Measurements from ENCODE around the gene HSDL1. TPM values are rescaled to one million over a fixed set of nuclear protein-coding genes. Genes with fewer than 3 reads are reported as not detected.

Gene HSDL1
- polyA plus RNA-seq, 2 donors: 6.3 to 9.7 TPM

DNA sequence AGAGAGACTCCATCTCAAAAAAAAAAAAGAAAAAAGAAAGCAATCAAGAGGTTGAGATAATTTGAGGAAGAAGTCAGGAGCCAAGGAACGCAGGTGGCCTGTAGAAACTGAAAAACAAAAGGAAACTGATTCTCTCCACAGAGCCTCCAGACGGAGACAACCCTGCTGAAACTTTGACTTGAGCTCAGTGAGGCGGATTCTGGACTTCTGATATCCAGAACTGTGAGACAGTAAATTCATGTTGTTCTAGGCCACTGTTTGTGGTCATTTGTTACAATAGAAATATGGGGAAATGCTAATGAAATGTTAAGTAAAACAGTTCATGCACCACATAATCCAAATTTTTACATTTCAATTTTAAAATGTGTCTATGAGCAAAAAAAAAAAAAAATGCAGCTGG lies 33.5 kb downstream of the HSDL1 start:
- 67 to 75% methylated on average over 3 of the region's 3 CpGs for whole genome bisulfite sequencing, 2 donors
- no peaks in the 10 kb centered on the region for H3K9me3 ChIP-seq (ENCODE audit: control insufficient read depth in 2 of 2, insufficient read depth in 1 of 2, low read depth in 1 of 2, low read length in 1 of 2)
- H3K36me3 ChIP-seq (ENCODE audit: control insufficient read depth in 2 of 2, insufficient read depth in 2 of 2, low read length in 1 of 2): peaks cover 0 to 2% of the 10 kb centered on the region in 2 donors
- no peaks in the 10 kb centered on the region for H3K4me1 ChIP-seq (ENCODE audit: control insufficient read depth in 2 of 2, insufficient read depth in 2 of 2, low read length in 1 of 2)
- H3K4me3 ChIP-seq (ENCODE audit: low read depth in 1 of 2, low read length in 2 of 2): no peak overlapping the region
- no peak overlapping the region for H3K27ac ChIP-seq (ENCODE audit: low read depth in 2 of 2, low read length in 1 of 2)
- no peaks in the 10 kb centered on the region for H3K27me3 ChIP-seq (ENCODE audit: control insufficient read depth in 1 of 2, insufficient read depth in 2 of 2, low read length in 2 of 2)

DNA sequence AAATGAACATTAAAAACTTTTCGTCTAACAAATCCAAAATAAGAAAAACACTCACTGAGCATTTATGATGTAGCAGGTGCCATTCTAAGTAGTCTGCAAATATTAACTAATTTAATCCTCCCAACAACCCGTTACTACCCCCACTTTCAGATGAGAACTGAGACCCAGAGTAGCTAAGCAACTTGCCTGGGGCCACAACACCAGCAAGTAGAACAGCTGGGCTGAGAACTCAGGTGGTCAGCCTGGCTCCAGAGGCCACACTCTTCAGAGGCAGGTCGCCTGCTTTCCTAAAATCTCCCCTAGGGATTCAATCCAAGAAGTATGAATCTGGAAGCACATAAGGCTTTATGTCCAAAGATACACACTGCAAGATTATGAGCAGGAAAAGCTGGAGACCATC lies 34.5 kb downstream of the HSDL1 start:
- peaks cover 0 to 1% of the 10 kb centered on the region in 2 donors for H3K4me1 ChIP-seq (ENCODE audit: control insufficient read depth in 2 of 2, insufficient read depth in 2 of 2, low read length in 1 of 2)
- H3K27me3 ChIP-seq (ENCODE audit: control insufficient read depth in 1 of 2, insufficient read depth in 2 of 2, low read length in 2 of 2): no peaks in the 10 kb centered on the region
- 72 to 87% methylated on average over 3 of the region's 3 CpGs for WGBS, 2 donors
- no peak overlapping the region for H3K27ac ChIP-seq (ENCODE audit: low read depth in 2 of 2, low read length in 1 of 2)
- no peak overlapping the region for H3K4me3 ChIP-seq (ENCODE audit: low read depth in 1 of 2, low read length in 2 of 2)
- no peaks in the 10 kb centered on the region for H3K9me3 ChIP-seq (ENCODE audit: control insufficient read depth in 2 of 2, insufficient read depth in 1 of 2, low read depth in 1 of 2, low read length in 1 of 2)
- H3K36me3 ChIP-seq (ENCODE audit: control insufficient read depth in 2 of 2, insufficient read depth in 2 of 2, low read length in 1 of 2): peaks cover 0 to 2% of the 10 kb centered on the region in 2 donors

DNA sequence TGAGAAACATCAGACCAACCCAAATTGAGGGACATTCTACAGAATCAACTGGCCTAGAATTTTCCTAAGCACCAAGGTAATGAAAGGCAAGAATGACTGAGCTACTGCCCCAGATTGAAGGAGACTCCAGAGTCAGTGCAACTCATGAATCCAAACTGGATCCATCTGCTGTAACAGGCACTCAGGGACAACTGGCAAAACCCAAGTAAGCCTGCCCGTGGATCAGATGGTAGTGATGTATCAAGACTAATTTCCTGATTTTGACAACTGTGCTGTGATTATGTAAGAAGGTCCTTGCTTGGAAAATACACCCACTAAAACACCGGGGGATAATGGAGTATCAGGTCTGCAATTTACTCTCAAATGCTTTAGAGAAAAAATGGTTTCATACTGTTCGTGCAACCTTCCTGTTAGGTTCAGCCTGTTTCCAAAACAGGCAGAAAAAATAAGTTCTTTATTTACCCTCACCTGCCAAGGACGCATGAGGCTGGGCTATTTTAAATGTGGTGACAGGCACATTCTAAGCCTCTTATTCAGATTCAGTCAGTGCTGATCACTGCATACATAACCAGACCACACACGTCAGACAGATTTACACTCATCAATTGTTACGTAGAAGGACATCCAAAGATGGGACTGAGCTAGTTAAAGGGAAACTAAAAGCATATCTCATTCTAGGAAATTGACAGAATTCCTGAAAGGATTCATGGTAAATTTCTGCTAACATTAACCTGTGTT lies 35.2 kb downstream of the HSDL1 start:
- no peaks in the 10 kb centered on the region for H3K27me3 ChIP-seq (ENCODE audit: control insufficient read depth in 1 of 2, insufficient read depth in 2 of 2, low read length in 2 of 2)
- no peak overlapping the region for H3K4me3 ChIP-seq (ENCODE audit: low read depth in 1 of 2, low read length in 2 of 2)
- H3K9me3 ChIP-seq (ENCODE audit: control insufficient read depth in 2 of 2, insufficient read depth in 1 of 2, low read depth in 1 of 2, low read length in 1 of 2): no peaks in the 10 kb centered on the region
- H3K4me1 ChIP-seq (ENCODE audit: control insufficient read depth in 2 of 2, insufficient read depth in 2 of 2, low read length in 1 of 2): peaks cover 0 to 4% of the 10 kb centered on the region in 2 donors
- H3K36me3 ChIP-seq (ENCODE audit: control insufficient read depth in 2 of 2, insufficient read depth in 2 of 2, low read length in 1 of 2): peaks cover 0 to 2% of the 10 kb centered on the region in 2 donors
- WGBS, 2 donors: 59 to 66% methylated on average over 6 of the region's 6 CpGs
- no peak overlapping the region for H3K27ac ChIP-seq (ENCODE audit: low read depth in 2 of 2, low read length in 1 of 2)

DNA sequence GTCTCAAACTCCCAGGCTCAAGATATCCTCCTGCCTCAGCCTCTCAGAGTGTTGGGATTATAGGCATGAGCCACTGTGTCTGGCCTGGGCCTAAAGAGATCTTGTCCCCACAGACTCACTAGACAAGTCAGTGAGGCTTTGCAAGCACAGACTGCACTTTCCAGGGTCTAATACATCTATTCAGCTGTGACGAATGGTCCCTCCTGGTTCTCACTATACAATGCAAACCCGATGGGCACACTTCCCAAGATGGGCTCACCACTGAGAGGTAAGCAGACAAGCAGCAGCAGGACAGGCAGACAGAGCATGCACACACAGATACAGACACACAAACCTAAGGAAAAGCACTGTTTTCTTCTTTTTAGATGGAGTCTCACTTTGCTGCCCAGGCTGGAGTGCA lies 37.1 kb downstream of the HSDL1 start:
- Histone ChIP-seq H3K4me1 (ENCODE audit: control insufficient read depth in 2 of 2, insufficient read depth in 2 of 2, low read length in 1 of 2) (peaks cover 0 to 4% of the 10 kb centered on the region in 2 donors), H3K27me3 (ENCODE audit: control insufficient read depth in 1 of 2, insufficient read depth in 2 of 2, low read length in 2 of 2) (no peaks in the 10 kb centered on the region), H3K27ac (ENCODE audit: low read depth in 2 of 2, low read length in 1 of 2) (no peak overlapping the region), H3K36me3 (ENCODE audit: control insufficient read depth in 2 of 2, insufficient read depth in 2 of 2, low read length in 1 of 2) (peaks cover 0 to 2% of the 10 kb centered on the region in 2 donors), H3K9me3 (ENCODE audit: control insufficient read depth in 2 of 2, insufficient read depth in 1 of 2, low read depth in 1 of 2, low read length in 1 of 2) (no peaks in the 10 kb centered on the region), H3K4me3 (ENCODE audit: low read depth in 1 of 2, low read length in 2 of 2) (no peak overlapping the region)
- 61 to 65% methylated on average over 2 of the region's 2 CpGs for WGBS, 2 donors

DNA sequence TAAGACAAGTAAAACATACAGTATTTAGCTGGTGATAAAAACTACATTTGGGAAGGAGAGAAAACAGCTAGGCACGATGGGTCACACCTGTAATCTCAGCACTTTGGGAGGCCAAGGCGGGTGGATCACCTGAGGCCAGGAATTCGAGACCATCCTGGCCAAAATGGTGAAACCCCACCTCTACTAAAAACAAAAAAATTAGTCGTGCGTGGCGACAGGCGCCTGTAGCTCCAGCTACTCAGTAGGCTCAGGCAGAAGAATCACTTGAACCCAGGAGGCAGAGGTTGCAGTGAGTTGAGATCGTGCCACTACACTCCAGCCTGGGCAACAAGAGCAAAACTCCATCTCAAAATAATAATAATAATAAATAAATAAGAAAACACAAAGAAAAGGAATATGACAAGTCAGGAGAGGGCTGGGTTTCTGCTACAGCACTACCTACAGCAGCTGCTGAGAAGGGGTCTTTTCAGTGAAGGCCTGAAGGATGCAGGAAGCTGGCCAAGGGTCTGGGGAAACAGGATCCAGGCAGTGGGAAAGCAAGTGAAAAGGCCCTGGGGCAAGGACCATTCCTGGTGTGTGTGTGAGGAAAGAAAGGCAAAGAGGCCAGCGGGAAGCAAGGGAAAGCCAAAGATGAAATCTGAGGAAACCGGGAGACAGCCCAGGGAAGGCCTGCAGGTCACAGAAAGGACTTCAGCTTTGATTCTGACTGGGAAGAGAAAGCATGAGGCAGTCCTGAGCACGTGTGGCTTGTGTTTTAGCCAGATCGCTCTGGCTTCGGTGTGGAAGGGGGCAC lies 38.8 kb downstream of the HSDL1 start:
- H3K27me3 ChIP-seq (ENCODE audit: control insufficient read depth in 1 of 2, insufficient read depth in 2 of 2, low read length in 2 of 2): no peaks in the 10 kb centered on the region
- no peak overlapping the region for H3K4me3 ChIP-seq (ENCODE audit: low read depth in 1 of 2, low read length in 2 of 2)
- no peak overlapping the region for H3K27ac ChIP-seq (ENCODE audit: low read depth in 2 of 2, low read length in 1 of 2)
- peaks cover 0 to 2% of the 10 kb centered on the region in 2 donors for H3K36me3 ChIP-seq (ENCODE audit: control insufficient read depth in 2 of 2, insufficient read depth in 2 of 2, low read length in 1 of 2)
- no peaks in the 10 kb centered on the region for H3K9me3 ChIP-seq (ENCODE audit: control insufficient read depth in 2 of 2, insufficient read depth in 1 of 2, low read depth in 1 of 2, low read length in 1 of 2)
- WGBS, 2 donors: 83 to 89% methylated on average over 13 of the region's 13 CpGs
- peaks cover 0 to 4% of the 10 kb centered on the region in 2 donors for H3K4me1 ChIP-seq (ENCODE audit: control insufficient read depth in 2 of 2, insufficient read depth in 2 of 2, low read length in 1 of 2)

DNA sequence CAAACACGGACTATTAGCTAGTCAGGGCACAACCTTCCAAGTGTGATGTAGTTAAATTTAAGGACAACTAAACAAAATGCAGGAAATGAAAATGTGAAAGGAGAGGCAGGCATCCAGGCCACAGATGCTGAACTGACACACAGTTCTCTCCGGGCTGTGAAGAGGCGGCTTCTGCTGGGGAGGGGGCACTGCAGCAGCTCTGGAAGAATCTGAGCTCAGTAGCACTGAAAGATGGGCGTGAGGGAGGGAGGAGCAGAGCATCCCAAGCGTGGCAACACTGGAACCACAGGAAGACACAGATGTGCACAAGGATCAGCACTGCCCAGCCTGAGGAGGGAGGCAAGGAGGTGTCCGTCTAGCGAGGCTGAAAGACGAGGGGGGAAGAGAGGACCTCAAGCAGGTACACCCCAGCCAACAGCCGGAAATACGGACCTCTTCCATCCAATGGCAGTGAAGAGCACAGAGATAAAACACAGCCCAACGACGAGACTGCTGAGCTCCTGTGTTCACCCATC lies 39.6 kb downstream of the HSDL1 start:
- Histone ChIP-seq H3K4me3 (ENCODE audit: low read depth in 1 of 2, low read length in 2 of 2) (no peak overlapping the region), H3K36me3 (ENCODE audit: control insufficient read depth in 2 of 2, insufficient read depth in 2 of 2, low read length in 1 of 2) (peaks cover 0 to 2% of the 10 kb centered on the region in 2 donors), H3K27me3 (ENCODE audit: control insufficient read depth in 1 of 2, insufficient read depth in 2 of 2, low read length in 2 of 2) (no peaks in the 10 kb centered on the region), H3K4me1 (ENCODE audit: control insufficient read depth in 2 of 2, insufficient read depth in 2 of 2, low read length in 1 of 2) (peaks cover 0 to 4% of the 10 kb centered on the region in 2 donors), H3K9me3 (ENCODE audit: control insufficient read depth in 2 of 2, insufficient read depth in 1 of 2, low read depth in 1 of 2, low read length in 1 of 2) (no peaks in the 10 kb centered on the region), H3K27ac (ENCODE audit: low read depth in 2 of 2, low read length in 1 of 2) (no peak overlapping the region)
- WGBS, 2 donors: 83% methylated on average over 12 of the region's 12 CpGs

DNA sequence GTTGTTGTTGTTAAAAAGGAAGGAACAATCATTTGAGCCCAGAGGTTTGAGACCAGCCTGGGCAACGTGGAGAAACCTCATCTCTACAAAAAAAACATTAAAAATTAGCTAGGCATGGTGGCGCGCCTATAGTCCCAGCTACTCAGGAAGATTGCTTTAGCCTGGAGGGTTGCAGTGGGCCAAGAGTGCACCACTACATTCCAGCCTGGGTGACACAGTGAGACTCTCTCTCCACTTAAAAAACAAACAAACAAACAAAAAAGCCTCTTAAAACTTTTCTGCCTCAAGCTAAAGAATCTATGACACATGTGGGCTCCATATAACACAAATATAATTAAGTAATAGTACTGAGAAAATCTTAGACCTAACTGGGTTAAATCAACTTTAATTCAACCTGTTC lies 40.7 kb downstream of the HSDL1 start:
- no peak overlapping the region for H3K27ac ChIP-seq (ENCODE audit: low read depth in 2 of 2, low read length in 1 of 2)
- H3K36me3 ChIP-seq (ENCODE audit: control insufficient read depth in 2 of 2, insufficient read depth in 2 of 2, low read length in 1 of 2): peaks cover 0 to 2% of the 10 kb centered on the region in 2 donors
- no peaks in the 10 kb centered on the region for H3K27me3 ChIP-seq (ENCODE audit: control insufficient read depth in 1 of 2, insufficient read depth in 2 of 2, low read length in 2 of 2)
- H3K4me3 ChIP-seq (ENCODE audit: low read depth in 1 of 2, low read length in 2 of 2): no peak overlapping the region
- peaks cover 0 to 4% of the 10 kb centered on the region in 2 donors for H3K4me1 ChIP-seq (ENCODE audit: control insufficient read depth in 2 of 2, insufficient read depth in 2 of 2, low read length in 1 of 2)
- no peaks in the 10 kb centered on the region for H3K9me3 ChIP-seq (ENCODE audit: control insufficient read depth in 2 of 2, insufficient read depth in 1 of 2, low read depth in 1 of 2, low read length in 1 of 2)
- 79 to 81% methylated on average over 3 of the region's 3 CpGs for WGBS, 2 donors

DNA sequence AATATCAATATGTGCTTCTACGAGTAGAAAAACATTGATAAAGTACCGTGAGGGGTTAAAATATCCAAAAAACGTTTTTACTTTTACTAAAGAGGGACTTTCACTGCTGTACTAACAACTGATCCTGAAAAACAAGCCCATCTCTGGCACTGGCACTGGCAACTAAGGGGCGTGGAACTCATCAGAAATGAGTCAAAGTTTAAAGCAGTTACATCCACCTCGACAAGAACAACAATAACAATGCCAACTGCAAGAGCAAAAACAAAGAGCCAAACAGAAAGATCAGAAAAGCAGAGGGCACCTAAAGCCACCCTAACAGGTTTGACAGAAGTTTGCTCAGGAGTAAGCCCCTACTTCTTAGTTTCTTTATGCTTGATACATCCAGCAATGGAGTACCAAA lies 41.3 kb downstream of the HSDL1 start:
- Histone ChIP-seq H3K36me3 (ENCODE audit: control insufficient read depth in 2 of 2, insufficient read depth in 2 of 2, low read length in 1 of 2) (no peaks in the 10 kb centered on the region), H3K27me3 (ENCODE audit: control insufficient read depth in 1 of 2, insufficient read depth in 2 of 2, low read length in 2 of 2) (no peaks in the 10 kb centered on the region), H3K4me1 (ENCODE audit: control insufficient read depth in 2 of 2, insufficient read depth in 2 of 2, low read length in 1 of 2) (peaks cover 0 to 4% of the 10 kb centered on the region in 2 donors), H3K27ac (ENCODE audit: low read depth in 2 of 2, low read length in 1 of 2) (peak overlapping the region in 1 of 2 donors; percentile 45), H3K9me3 (ENCODE audit: control insufficient read depth in 2 of 2, insufficient read depth in 1 of 2, low read depth in 1 of 2, low read length in 1 of 2) (no peaks in the 10 kb centered on the region), H3K4me3 (ENCODE audit: low read depth in 1 of 2, low read length in 2 of 2) (no peak overlapping the region)
- WGBS, 2 donors: 39 to 49% methylated on average over 5 of the region's 5 CpGs

DNA sequence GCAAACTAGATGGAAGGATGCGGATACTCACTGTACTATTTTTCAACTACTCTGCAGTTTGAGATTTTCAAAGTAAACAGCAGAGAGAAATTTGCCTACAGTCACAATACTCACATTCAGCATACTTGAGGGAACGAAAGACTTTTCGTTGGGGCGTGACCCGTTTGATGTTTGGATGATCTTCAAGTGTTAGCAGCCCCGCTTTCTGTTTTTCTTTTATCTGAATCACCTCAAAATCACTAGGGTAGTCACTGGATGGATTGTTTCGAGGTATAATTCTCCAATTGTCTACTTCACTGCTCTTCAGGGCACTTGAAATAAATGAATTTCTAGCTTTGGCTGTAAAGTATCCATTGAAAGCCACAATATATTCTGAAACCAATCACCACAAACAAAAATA lies 46.0 kb downstream of the HSDL1 start:
- no peaks in the 10 kb centered on the region for H3K27me3 ChIP-seq (ENCODE audit: control insufficient read depth in 1 of 2, insufficient read depth in 2 of 2, low read length in 2 of 2)
- no peaks in the 10 kb centered on the region for H3K9me3 ChIP-seq (ENCODE audit: control insufficient read depth in 2 of 2, insufficient read depth in 1 of 2, low read depth in 1 of 2, low read length in 1 of 2)
- H3K4me1 ChIP-seq (ENCODE audit: control insufficient read depth in 2 of 2, insufficient read depth in 2 of 2, low read length in 1 of 2): peaks cover 0 to 4% of the 10 kb centered on the region in 2 donors
- no peak overlapping the region for H3K27ac ChIP-seq (ENCODE audit: low read depth in 2 of 2, low read length in 1 of 2)
- H3K4me3 ChIP-seq (ENCODE audit: low read depth in 1 of 2, low read length in 2 of 2): no peak overlapping the region
- 83 to 91% methylated on average over 7 of the region's 7 CpGs for WGBS, 2 donors
- H3K36me3 ChIP-seq (ENCODE audit: control insufficient read depth in 2 of 2, insufficient read depth in 2 of 2, low read length in 1 of 2): peaks cover 0 to 8% of the 10 kb centered on the region in 2 donors

Data from esophagus (tissue), 2 donors.